ENCODE data around the gene NELFE.
"Not testable (repeated sequence)": the region's sequence is repeated elsewhere in the genome, so short reads cannot be mapped to it uniquely, and the experiment has no call there.

Gene NELFE

GRCh38 chr6:31958741-31959739, at the start of gene NELFE, which contains the start of gene SKIC2:
NELFE (minus strand) TSS chr6:31958971; CDS start chr6:31958446, 525 bp downstream.
SKIC2 (plus strand) TSS chr6:31959175; CDS start chr6:31959193, 18 bp downstream.
- peak; percentile 96 for DNase-seq

GRCh38 chr6:32008037-32008436, 49.3 kb upstream of the NELFE start:
- not testable (repeated sequence) for DNase-seq

- not testable (repeated sequence) for DNase-seq
Observed at GRCh38 chr6:32007086-32007485, 48.3 kb upstream of the NELFE start.

GRCh38 chr6:32005991-32006529, 47.3 kb upstream of the NELFE start:
- DNase-seq, result not testable (repeated sequence)

GRCh38 chr6:32005538-32005880, 46.7 kb upstream of the NELFE start:
- DNase-seq, result not testable (repeated sequence)

- DNase-seq, result not testable (repeated sequence)
Observed at GRCh38 chr6:32004864-32005537, 46.2 kb upstream of the NELFE start.

- not testable (repeated sequence) for DNase-seq
Observed at GRCh38 chr6:32004393-32004792, 45.6 kb upstream of the NELFE start.

GRCh38 chr6:32003301-32003700, 44.5 kb upstream of the NELFE start:
- DNase-seq, result not testable (repeated sequence)

- DNase-seq, result not testable (repeated sequence)
Observed at GRCh38 chr6:32002546-32003268, 43.9 kb upstream of the NELFE start.

- not testable (repeated sequence) for DNase-seq
Observed at GRCh38 chr6:31996385-31996784, 37.6 kb upstream of the NELFE start.

- not testable (repeated sequence) for DNase-seq
Observed at GRCh38 chr6:31994421-31994820, 35.6 kb upstream of the NELFE start.

GRCh38 chr6:31989363-31989762, 30.6 kb upstream of the NELFE start:
- DNase-seq, result not testable (repeated sequence)

GRCh38 chr6:31981744-31982143, 23.0 kb upstream of the NELFE start, which contains the start of gene C4A:
C4A (plus strand) TSS chr6:31982057; CDS start chr6:31982108, 51 bp downstream.
- not testable (repeated sequence) for DNase-seq

- not testable (repeated sequence) for DNase-seq
Observed at GRCh38 chr6:31980998-31981397, 22.2 kb upstream of the NELFE start.

GRCh38 chr6:31980195-31980876, 21.6 kb upstream of the NELFE start:
- not testable (repeated sequence) for DNase-seq

GRCh38 chr6:31979238-31979898, 20.6 kb upstream of the NELFE start:
- no peak for DNase-seq

GRCh38 chr6:31978831-31979230, 20.1 kb upstream of the NELFE start:
- DNase-seq, result no peak

GRCh38 chr6:31977816-31978431, 19.2 kb upstream of the NELFE start:
- no peak for DNase-seq

- DNase-seq, result not testable (repeated sequence)
Observed at GRCh38 chr6:31976065-31976464, 17.3 kb upstream of the NELFE start.

GRCh38 chr6:31972709-31973350, 14.1 kb upstream of the NELFE start:
- DNase-seq, result no peak

All from NCI-H2227 treated with DMSO at 0.1 percent for 48 hours (cell line).